ENCODE measurements around the gene GPBP1L1.
"Not testable (repeated sequence)": the region's sequence is repeated elsewhere in the genome, so short reads cannot be mapped to it uniquely, and the experiment has no call there.

GPBP1L1 gene

DNA sequence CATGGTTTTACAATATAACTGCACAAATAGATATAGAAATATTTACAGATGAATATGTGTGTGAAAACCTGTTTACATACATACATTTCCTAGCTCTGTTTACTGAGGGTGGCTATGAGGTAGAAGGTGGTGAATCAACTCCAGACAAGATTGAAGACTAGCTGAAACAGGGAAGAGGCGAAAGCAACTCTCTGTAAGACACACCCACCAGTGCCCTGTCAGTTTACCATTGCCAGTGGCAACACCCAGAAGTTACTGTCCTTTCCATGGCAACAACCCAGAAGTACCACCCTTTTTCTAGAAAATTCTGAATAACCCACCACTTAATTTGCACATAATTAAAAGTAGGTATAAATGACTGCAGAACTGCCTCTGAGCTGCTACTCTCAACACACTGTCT lies 18.3 kb upstream of the GPBP1L1 start:
- H4K91ac ChIP-seq (ENCODE audit: low read depth, low read length, poor library complexity) = no peak overlapping the region
- no peak for DNase-seq (ENCODE audit: low spot score)
- no peak overlapping the region for H4K8ac ChIP-seq (ENCODE audit: low read depth, low read length)
- no peak overlapping the region for H2BK120ac ChIP-seq (ENCODE audit: low read depth, low read length)
- no peak overlapping the region for H3K14ac ChIP-seq (ENCODE audit: low read length)
- no peak overlapping the region for H3K9ac ChIP-seq (ENCODE audit: low read depth, low read length, poor library complexity)
- H3K4me1 ChIP-seq (ENCODE audit: control insufficient read depth in 2 of 2, insufficient read depth in 1 of 2, low read depth in 1 of 2, low read length in 2 of 2) = no peaks in the 10 kb centered on the region
- WGBS, 2 donors (ENCODE audit: extremely low coverage in 2 of 2, insufficient read length in 2 of 2, insufficient replicate concordance in 1 of 2) = no CpG with 5 or more reads among the region's 1 CpG
- H2BK12ac ChIP-seq (ENCODE audit: low read length) = no peak overlapping the region
- no peak overlapping the region for H3K4me3 ChIP-seq (ENCODE audit: low read length in 2 of 2)
- no peak overlapping the region for H2BK15ac ChIP-seq (ENCODE audit: low read length)
- no peaks in the 10 kb centered on the region for H3K9me3 ChIP-seq (replicated peaks in 1 of 2; ENCODE audit: control insufficient read depth in 2 of 2, insufficient read depth in 1 of 2, low read depth in 1 of 2, low read length in 2 of 2)
- H3K4me2 ChIP-seq (ENCODE audit: insufficient read depth, low read length, poor library complexity, severe bottlenecking) = no peak overlapping the region
- no peak overlapping the region for H2AFZ ChIP-seq (ENCODE audit: low read length)
- no peak overlapping the region for H3K18ac ChIP-seq (ENCODE audit: low read length)
- peaks cover 0 to 20% of the 10 kb centered on the region in 2 donors for H3K36me3 ChIP-seq (replicated peaks in 1 of 2; ENCODE audit: control insufficient read depth in 2 of 2, insufficient read depth in 2 of 2, low read length in 2 of 2)
- no peak overlapping the region for H3K4ac ChIP-seq (ENCODE audit: low read length)
- H2AK5ac ChIP-seq (ENCODE audit: low read depth, low read length) = no peak overlapping the region
- H3K27ac ChIP-seq (replicated peaks; ENCODE audit: low read length) = no peak overlapping the region
- H3K23ac ChIP-seq (ENCODE audit: low read depth, low read length, poor library complexity) = no peak overlapping the region
- no peaks in the 10 kb centered on the region for H3K79me1 ChIP-seq (ENCODE audit: low read depth, low read length)
- no peak overlapping the region for H2BK5ac ChIP-seq (ENCODE audit: low read length)
- no peaks in the 10 kb centered on the region for H3K27me3 ChIP-seq (ENCODE audit: control insufficient read depth in 3 of 3, insufficient read depth in 3 of 3, low read depth in 1 of 3, low read length in 3 of 3)

DNA sequence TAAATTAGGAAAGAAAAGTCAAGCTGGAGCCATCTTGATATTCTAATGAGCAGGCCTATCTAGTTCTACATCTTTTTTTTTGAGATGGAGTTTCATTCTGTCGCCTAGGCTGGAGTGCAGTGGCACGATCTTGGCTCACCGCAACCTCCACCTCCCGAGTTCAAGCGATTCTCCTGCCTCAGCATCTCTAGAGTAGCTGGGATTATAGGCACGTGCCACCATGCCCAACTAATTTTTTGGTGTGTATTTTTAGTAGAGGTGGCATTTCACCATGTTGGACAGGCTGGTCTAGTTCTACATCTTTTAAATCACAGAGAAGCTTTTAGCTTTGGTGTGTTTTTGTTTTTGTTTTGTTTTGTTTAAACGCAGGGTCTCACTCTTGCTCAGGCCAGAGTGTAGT lies 8.5 kb upstream of the GPBP1L1 start:
- Histone ChIP-seq H3K4ac (ENCODE audit: low read length) (no peak overlapping the region), H3K27ac (replicated peaks; ENCODE audit: low read length) (no peak overlapping the region), H3K4me2 (ENCODE audit: insufficient read depth, low read length, poor library complexity, severe bottlenecking) (no peak overlapping the region), H3K18ac (ENCODE audit: low read length) (no peak overlapping the region), H2AK5ac (ENCODE audit: low read depth, low read length) (no peak overlapping the region), H2BK120ac (ENCODE audit: low read depth, low read length) (no peak overlapping the region), H3K14ac (ENCODE audit: low read length) (no peak overlapping the region), H4K91ac (ENCODE audit: low read depth, low read length, poor library complexity) (no peak overlapping the region), H2BK12ac (ENCODE audit: low read length) (no peak overlapping the region), H2AFZ (ENCODE audit: low read length) (no peak overlapping the region), H3K27me3 (ENCODE audit: control insufficient read depth in 3 of 3, insufficient read depth in 3 of 3, low read depth in 1 of 3, low read length in 3 of 3) (no peaks in the 10 kb centered on the region), H2BK5ac (ENCODE audit: low read length) (no peak overlapping the region), H2BK15ac (ENCODE audit: low read length) (no peak overlapping the region), H3K9me3 (replicated peaks in 1 of 2; ENCODE audit: control insufficient read depth in 2 of 2, insufficient read depth in 1 of 2, low read depth in 1 of 2, low read length in 2 of 2) (no peaks in the 10 kb centered on the region), H3K36me3 (replicated peaks in 1 of 2; ENCODE audit: control insufficient read depth in 2 of 2, insufficient read depth in 2 of 2, low read length in 2 of 2) (peaks cover 5 to 88% of the 10 kb centered on the region in 2 donors), H3K79me1 (ENCODE audit: low read depth, low read length) (peaks cover 2% of the 10 kb centered on the region), H3K4me1 (ENCODE audit: control insufficient read depth in 2 of 2, insufficient read depth in 1 of 2, low read depth in 1 of 2, low read length in 2 of 2) (no peaks in the 10 kb centered on the region), H3K23ac (ENCODE audit: low read depth, low read length, poor library complexity) (no peak overlapping the region), H3K9ac (ENCODE audit: low read depth, low read length, poor library complexity) (no peak overlapping the region), H4K8ac (ENCODE audit: low read depth, low read length) (no peak overlapping the region), H3K4me3 (ENCODE audit: low read length in 2 of 2) (no peak overlapping the region)
- no peak for DNase-seq (ENCODE audit: low spot score)
- no CpG with 5 or more reads among the region's 7 CpGs for WGBS, 2 donors (ENCODE audit: extremely low coverage in 2 of 2, insufficient read length in 2 of 2, insufficient replicate concordance in 1 of 2)

DNA sequence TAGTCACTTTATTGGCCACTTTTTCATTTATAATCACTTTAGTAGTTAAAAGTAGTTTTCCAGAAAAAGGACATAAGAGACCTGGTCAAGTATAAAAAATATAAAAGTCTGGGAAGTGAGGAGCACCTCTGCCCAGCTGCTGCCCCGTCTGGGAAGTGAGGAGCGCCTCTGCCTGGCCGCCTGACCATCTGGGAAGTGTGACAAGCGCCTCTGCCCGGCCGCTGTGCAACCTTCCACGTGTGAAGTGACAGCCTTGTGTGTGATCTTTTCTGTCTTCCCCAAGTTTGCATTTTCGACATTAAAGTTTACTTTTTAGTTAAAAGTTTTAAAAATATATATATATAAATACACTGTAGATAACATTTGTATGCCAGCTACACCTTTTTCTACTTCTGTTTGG lies 7.5 kb upstream of the GPBP1L1 start:
- not testable (repeated sequence) for H3K9me3 ChIP-seq (replicated peaks in 1 of 2; ENCODE audit: control insufficient read depth in 2 of 2, insufficient read depth in 1 of 2, low read depth in 1 of 2, low read length in 2 of 2); H4K8ac ChIP-seq (ENCODE audit: low read depth, low read length); H4K91ac ChIP-seq (ENCODE audit: low read depth, low read length, poor library complexity); H2BK5ac ChIP-seq (ENCODE audit: low read length); H2BK12ac ChIP-seq (ENCODE audit: low read length); H3K27me3 ChIP-seq (ENCODE audit: control insufficient read depth in 3 of 3, insufficient read depth in 3 of 3, low read depth in 1 of 3, low read length in 3 of 3); H3K18ac ChIP-seq (ENCODE audit: low read length); H2BK120ac ChIP-seq (ENCODE audit: low read depth, low read length); H3K4me2 ChIP-seq (ENCODE audit: insufficient read depth, low read length, poor library complexity, severe bottlenecking); H3K27ac ChIP-seq (replicated peaks; ENCODE audit: low read length); H2AK5ac ChIP-seq (ENCODE audit: low read depth, low read length); H3K4me1 ChIP-seq (ENCODE audit: control insufficient read depth in 2 of 2, insufficient read depth in 1 of 2, low read depth in 1 of 2, low read length in 2 of 2); H3K79me1 ChIP-seq (ENCODE audit: low read depth, low read length); DNase-seq (ENCODE audit: low spot score); H3K4ac ChIP-seq (ENCODE audit: low read length); H2AFZ ChIP-seq (ENCODE audit: low read length); H3K23ac ChIP-seq (ENCODE audit: low read depth, low read length, poor library complexity); H3K14ac ChIP-seq (ENCODE audit: low read length); H2BK15ac ChIP-seq (ENCODE audit: low read length); H3K9ac ChIP-seq (ENCODE audit: low read depth, low read length, poor library complexity); H3K4me3 ChIP-seq (ENCODE audit: low read length in 2 of 2)
- peaks cover 5 to 80% of the 10 kb centered on the region in 2 donors for H3K36me3 ChIP-seq (replicated peaks in 1 of 2; ENCODE audit: control insufficient read depth in 2 of 2, insufficient read depth in 2 of 2, low read length in 2 of 2)
- no CpG with 5 or more reads among the region's 8 CpGs for WGBS, 2 donors (ENCODE audit: extremely low coverage in 2 of 2, insufficient read length in 2 of 2, insufficient replicate concordance in 1 of 2)

DNA sequence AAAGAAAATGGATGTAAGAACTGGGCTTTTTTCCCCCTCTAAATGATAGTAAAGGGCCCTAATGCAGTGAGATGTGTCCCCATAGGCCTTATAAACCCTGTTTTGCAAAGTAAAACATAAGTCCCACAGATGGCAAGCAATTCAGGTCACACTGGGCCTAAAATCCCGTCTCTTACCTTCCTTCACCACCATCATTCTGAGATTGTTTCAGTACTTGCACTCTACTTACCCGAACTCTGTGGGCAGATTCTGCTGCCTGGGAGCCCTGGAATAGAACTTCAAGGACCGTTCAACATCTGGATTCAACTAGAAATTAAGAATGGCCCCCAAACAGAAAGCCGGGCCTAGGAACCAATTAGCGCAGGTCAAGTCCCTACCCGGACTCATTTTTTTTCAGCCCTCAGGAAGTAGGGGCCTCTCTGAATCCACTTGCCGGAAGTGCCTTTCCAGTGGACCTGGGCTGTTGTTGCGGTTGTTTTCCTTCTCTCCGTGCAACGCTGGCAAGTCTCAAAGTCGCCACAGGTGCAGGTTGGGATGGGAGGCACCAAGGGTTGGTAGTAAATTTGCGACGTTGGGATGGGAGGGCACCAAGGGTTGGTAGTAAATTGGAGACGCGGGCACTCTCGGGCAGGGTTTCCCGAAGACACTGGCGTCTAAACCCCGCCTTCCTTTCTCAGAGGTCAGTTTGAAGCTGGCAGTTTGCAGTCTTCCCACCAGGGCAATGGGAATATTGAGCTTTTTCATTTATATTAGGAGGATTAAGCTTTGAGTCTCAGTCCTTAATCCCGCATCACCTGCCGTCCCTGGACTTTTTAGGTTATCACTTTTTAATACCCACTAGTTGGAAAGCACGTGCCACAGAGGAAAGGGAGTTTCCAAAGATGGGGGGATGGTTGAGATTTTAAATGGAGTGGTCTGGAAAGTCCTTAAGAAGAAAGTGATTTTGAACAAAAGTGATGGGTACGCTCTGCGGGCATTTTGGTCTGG lies 1.7 kb upstream of the GPBP1L1 start, which contains the start of gene TMEM69:
TSS of gene TMEM69 (plus strand) at position 428 of the 987 bp plus-strand sequence. CDS start 2,888 bp downstream, outside the sequence.
- peak within 1 kb of the TSS; percentile 88 for H3K4me2 ChIP-seq (ENCODE audit: insufficient read depth, low read length, poor library complexity, severe bottlenecking)

More for the DNA sequence above, 1.7 kb upstream of the GPBP1L1 start, which contains the start of gene TMEM69:
- H2AFZ ChIP-seq (ENCODE audit: low read length) = peak within 1 kb of the TSS; percentile 89
- H3K14ac ChIP-seq (ENCODE audit: low read length) = no peak within 1 kb of the TSS
- H2BK15ac ChIP-seq (ENCODE audit: low read length) = no peak within 1 kb of the TSS
- no peak within 1 kb of the TSS for H2BK120ac ChIP-seq (ENCODE audit: low read depth, low read length)
- no peak within 1 kb of the TSS for H2BK5ac ChIP-seq (ENCODE audit: low read length)
- WGBS, 2 donors (ENCODE audit: extremely low coverage in 2 of 2, insufficient read length in 2 of 2, insufficient replicate concordance in 1 of 2) = no CpG with 5 or more reads among the region's 24 CpGs
- H3K27me3 ChIP-seq (ENCODE audit: control insufficient read depth in 3 of 3, insufficient read depth in 3 of 3, low read depth in 1 of 3, low read length in 3 of 3) = no peaks in the 10 kb centered on the region
- peaks cover 0 to 32% of the 10 kb centered on the region in 2 donors for H3K36me3 ChIP-seq (replicated peaks in 1 of 2; ENCODE audit: control insufficient read depth in 2 of 2, insufficient read depth in 2 of 2, low read length in 2 of 2)
- peaks cover 2 to 3% of the 10 kb centered on the region in 2 donors for H3K4me1 ChIP-seq (ENCODE audit: control insufficient read depth in 2 of 2, insufficient read depth in 1 of 2, low read depth in 1 of 2, low read length in 2 of 2)
- H3K18ac ChIP-seq (ENCODE audit: low read length) = peak within 1 kb of the TSS; percentile 76
- DNase-seq (ENCODE audit: low spot score) = peak; percentile 88
- H2AK5ac ChIP-seq (ENCODE audit: low read depth, low read length) = no peak within 1 kb of the TSS
- no peak within 1 kb of the TSS for H4K8ac ChIP-seq (ENCODE audit: low read depth, low read length)
- H3K9ac ChIP-seq (ENCODE audit: low read depth, low read length, poor library complexity) = peak within 1 kb of the TSS; percentile 83
- H3K9me3 ChIP-seq (replicated peaks in 1 of 2; ENCODE audit: control insufficient read depth in 2 of 2, insufficient read depth in 1 of 2, low read depth in 1 of 2, low read length in 2 of 2) = no peaks in the 10 kb centered on the region
- no peak within 1 kb of the TSS for H3K4ac ChIP-seq (ENCODE audit: low read length)
- H3K27ac ChIP-seq (replicated peaks; ENCODE audit: low read length) = peak within 1 kb of the TSS; percentile 72
- no peak within 1 kb of the TSS for H4K91ac ChIP-seq (ENCODE audit: low read depth, low read length, poor library complexity)
- no peak within 1 kb of the TSS for H2BK12ac ChIP-seq (ENCODE audit: low read length)
- H3K4me3 ChIP-seq (ENCODE audit: low read length in 2 of 2) = peak within 1 kb of the TSS; percentile 74 to 94
- peaks cover 2% of the 10 kb centered on the region for H3K79me1 ChIP-seq (ENCODE audit: low read depth, low read length)
- peak within 1 kb of the TSS; percentile 9 for H3K23ac ChIP-seq (ENCODE audit: low read depth, low read length, poor library complexity)
